LNCaP clone FGC (cell line): ENCODE results near the gene SPIB.

Experiments used
- DNase-seq: peaks from one replicate; pipeline ENCODE4 v3.0.0-alpha.2; 2011; ENCODE audit warnings: low read depth
- H3K4me3 ChIP-seq: 2 replicates; pipeline ENCODE4 v1.5.1; 2011; ENCODE audit warnings: mild to moderate bottlenecking, low read depth, low read length, control low read depth
- TF ChIP-seq, protein P1 (sequence below): IDR thresholded peaks from 2 replicates; pipeline ENCODE4 v1.5.1; 2012; ENCODE audit warnings: mild to moderate bottlenecking; ENCODE audit not compliant: control insufficient read depth, insufficient read depth; ENCODE audit errors: extremely low read depth

Gene SPIB

DNA sequence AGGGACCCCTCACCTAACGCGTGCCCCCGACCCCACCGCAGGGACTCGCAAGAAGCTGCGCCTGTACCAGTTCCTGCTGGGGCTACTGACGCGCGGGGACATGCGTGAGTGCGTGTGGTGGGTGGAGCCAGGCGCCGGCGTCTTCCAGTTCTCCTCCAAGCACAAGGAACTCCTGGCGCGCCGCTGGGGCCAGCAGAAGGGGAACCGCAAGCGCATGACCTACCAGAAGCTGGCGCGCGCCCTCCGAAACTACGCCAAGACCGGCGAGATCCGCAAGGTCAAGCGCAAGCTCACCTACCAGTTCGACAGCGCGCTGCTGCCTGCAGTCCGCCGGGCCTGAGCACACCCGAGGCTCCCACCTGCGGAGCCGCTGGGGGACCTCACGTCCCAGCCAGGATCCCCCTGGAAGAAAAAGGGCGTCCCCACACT, 9.3 kb downstream of the SPIB start:
- no peak for DNase-seq
- H3K4me3 ChIP-seq = peak overlapping the region; percentile 28
- TF ChIP-seq, protein P1, sequence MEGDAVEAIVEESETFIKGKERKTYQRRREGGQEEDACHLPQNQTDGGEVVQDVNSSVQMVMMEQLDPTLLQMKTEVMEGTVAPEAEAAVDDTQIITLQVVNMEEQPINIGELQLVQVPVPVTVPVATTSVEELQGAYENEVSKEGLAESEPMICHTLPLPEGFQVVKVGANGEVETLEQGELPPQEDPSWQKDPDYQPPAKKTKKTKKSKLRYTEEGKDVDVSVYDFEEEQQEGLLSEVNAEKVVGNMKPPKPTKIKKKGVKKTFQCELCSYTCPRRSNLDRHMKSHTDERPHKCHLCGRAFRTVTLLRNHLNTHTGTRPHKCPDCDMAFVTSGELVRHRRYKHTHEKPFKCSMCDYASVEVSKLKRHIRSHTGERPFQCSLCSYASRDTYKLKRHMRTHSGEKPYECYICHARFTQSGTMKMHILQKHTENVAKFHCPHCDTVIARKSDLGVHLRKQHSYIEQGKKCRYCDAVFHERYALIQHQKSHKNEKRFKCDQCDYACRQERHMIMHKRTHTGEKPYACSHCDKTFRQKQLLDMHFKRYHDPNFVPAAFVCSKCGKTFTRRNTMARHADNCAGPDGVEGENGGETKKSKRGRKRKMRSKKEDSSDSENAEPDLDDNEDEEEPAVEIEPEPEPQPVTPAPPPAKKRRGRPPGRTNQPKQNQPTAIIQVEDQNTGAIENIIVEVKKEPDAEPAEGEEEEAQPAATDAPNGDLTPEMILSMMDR = no peak

DNA sequence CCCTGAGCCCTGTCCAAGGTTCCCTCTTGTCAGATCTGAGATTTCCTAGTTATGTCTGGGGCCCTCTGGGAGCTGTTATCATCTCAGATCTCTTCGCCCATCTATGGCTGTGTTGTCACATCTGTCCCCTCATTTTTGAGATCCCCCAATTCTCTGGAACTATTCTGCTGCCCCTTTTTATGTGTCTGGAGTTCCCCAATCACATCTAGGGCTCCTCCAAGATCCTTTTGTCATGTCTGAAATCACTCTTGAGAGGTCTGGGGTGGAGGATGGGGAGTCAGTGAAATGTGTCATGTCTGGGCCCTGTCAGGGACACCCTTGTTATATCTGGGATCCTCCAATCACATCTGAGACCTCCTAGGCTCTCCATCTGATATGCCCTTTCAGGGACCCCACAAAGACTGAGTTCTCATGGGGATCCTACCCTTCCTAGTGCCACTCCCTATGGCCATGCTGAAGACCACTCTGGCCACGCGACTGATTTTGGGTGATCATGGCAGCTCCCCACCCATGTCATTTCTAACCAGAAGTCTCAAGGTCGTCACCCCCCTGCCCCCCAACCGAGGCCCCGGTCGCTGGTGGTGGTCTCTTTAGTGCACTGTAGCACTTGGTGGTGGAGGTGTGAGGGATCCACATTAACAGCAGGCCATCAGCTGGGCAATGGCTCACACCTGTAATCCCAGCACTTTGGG, 10.2 kb downstream of the SPIB start:
- no peak overlapping the region for H3K4me3 ChIP-seq
- no peak for DNase-seq
- TF ChIP-seq, protein P1 = no peak

DNA sequence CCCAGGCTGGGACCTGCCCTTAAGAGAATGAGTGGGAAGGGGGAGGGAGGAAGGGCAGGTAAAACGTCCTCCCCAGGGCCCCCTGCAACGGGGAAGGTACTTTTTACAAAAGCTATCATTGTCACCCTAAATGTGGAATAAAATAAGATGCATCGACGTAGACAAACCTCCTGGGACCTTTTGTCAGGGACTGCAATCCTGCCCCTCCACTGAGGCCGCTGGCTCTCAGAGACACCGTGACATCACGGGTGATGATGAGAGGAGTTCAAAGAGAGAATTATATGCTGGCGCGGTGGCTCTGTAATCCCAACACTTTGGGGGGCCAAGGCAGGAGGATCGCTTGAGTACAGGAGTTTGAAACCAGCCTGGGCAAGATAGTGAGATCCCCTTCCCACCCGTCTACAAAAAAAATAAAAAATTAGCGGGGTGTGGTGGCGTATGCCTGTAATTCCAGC, 12.2 kb downstream of the SPIB start:
- no peak for DNase-seq
- no peak overlapping the region for H3K4me3 ChIP-seq
- TF ChIP-seq, protein P1 = no peak

DNA sequence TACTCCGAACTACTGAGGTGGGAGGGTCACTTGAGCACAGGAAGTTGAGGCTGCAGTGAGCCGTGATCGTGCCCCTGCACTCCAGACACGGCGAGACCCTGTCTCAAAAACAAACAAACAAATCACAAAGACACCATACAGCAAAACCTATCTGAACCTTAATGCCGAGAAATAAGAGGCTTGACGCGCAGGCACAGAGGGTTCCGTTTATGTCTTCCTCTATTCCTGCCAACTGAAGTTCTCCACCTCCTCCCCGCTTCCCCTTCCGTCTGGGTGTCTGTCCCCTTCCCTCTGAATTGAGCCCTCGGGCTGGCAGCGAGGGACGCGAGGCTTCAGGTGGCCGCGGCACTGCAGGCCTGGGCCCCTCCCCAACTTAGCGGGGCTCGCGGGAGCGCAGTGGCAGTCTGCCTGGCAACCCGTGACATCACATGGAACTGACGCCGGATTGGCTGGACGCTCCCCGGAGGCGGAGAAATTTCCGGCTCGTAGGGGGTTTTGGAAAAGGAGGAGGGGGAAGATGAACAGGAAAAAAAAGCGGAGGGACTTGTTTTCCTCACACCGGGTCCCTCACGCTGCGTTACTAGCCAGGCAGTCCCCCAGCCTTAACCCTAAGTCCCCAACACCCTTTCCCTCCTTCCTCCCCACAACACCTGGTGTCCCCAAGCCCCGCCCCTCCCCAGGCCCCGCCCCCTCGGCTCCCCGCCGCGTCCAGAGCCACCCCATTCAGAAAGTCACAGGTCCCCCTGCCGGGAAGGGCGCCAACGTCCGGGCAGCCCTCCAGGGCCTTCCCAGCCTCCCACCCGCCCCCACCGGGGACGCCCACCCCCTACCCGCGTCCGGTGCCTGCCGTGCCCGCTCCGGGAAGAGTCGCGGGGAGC, 12.8 kb downstream of the SPIB start:
- TF ChIP-seq, protein P1 = no peak
- DNase-seq = no peak
- peak overlapping the region; percentile 54 for H3K4me3 ChIP-seq

DNA sequence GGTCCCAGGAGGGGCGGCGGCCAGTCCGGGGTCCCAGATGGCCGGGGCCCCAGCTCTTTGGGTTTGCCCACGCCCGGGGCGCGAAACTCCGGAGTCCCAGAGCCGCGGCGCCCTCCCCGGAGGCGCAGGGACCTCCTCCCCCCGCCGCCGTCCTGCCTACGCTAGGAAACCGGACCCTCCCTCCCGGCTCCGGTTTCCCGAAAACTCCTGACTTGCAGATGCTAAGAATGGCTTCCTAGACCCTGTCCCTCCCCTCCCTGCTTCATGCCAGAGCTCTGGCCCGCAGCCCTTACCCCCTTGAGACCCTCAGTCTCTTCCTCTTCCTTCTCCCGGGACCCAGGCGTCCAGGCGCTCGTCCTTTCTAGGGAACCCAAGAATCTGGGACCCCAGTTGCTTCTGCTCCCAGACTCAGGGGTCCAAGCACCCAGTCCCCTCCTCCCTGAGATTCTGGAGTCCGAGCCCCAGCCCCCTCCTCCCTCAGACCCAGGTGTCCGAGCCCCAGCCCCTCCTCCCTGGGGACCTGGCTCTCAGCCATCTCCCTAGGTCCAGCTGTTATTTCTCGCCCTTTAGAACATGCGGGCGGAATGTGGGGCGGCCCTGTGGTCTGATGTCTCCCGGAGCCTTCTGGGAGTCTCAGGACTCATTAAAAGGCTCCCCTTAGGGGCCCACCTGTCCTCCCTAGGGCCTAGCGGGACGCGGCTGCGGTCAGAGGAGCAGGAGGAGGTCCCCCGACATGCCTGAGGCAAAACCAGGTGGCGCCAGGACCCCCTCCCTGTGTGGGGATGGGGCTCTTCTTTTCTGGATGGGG, 13.7 kb downstream of the SPIB start, which contains the start of gene MYBPC2:
TSS of gene MYBPC2 (plus strand) at position 672 of the 808 bp plus-strand sequence. CDS start at position 734, 62 bp downstream.
- TF ChIP-seq, protein P1 = no peak
- peak within 1 kb of the TSS; percentile 54 for H3K4me3 ChIP-seq
- no peak for DNase-seq
